ENCODE data around the gene JAG1.
"Not testable (repeated sequence)": the region's sequence is repeated elsewhere in the genome, so short reads cannot be mapped to it uniquely, and the experiment has no call there.

JAG1 gene

DNA sequence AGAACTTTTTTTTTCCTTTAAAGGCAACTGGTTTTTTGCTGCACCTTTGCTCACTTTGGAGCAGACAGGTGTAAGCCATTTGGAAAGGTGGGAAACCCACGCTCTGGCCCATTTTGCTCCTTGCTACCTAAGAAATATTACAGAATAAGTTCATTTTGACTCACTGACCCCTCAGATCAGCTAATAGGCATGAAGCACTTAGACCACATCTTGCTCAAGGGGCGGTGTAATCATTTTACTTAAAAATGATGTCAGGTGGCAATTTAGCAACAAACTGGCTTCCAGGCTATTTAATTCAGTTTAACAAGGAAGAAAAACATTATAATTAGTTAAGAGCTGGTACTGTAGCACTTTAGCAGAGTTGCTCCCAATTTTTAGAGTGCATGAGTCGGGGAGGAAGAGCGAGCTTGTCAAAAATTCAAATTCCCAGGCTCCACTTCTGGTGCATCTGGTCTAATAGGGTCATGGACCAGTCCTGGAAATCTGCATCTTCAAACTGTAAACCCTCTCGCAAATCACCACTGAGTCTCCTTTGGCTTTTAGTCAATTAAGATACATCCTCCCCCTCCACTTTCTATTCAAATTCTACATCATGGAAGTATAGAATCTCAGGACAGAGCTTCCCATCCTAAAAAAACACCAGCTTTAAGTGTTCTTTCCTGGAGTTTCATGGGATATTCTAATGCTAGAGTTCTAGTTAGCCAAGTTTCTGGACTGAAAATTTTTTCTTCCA is 38.2 kb downstream of the JAG1 start:
- no peak for DNase-seq

- DNase-seq = no peak
Observed at GRCh38 chr20:10634683-10635411, 39.0 kb downstream of the JAG1 start.

- no peak for DNase-seq
Observed at GRCh38 chr20:10634211-10634610, 39.6 kb downstream of the JAG1 start.

- no peak for DNase-seq
Observed at GRCh38 chr20:10633718-10634117, 40.1 kb downstream of the JAG1 start.

- no peak for DNase-seq
Observed at GRCh38 chr20:10632721-10633509, 40.9 kb downstream of the JAG1 start.

GRCh38 chr20:10631126-10631525 is 42.7 kb downstream of the JAG1 start:
- DNase-seq = no peak

DNA sequence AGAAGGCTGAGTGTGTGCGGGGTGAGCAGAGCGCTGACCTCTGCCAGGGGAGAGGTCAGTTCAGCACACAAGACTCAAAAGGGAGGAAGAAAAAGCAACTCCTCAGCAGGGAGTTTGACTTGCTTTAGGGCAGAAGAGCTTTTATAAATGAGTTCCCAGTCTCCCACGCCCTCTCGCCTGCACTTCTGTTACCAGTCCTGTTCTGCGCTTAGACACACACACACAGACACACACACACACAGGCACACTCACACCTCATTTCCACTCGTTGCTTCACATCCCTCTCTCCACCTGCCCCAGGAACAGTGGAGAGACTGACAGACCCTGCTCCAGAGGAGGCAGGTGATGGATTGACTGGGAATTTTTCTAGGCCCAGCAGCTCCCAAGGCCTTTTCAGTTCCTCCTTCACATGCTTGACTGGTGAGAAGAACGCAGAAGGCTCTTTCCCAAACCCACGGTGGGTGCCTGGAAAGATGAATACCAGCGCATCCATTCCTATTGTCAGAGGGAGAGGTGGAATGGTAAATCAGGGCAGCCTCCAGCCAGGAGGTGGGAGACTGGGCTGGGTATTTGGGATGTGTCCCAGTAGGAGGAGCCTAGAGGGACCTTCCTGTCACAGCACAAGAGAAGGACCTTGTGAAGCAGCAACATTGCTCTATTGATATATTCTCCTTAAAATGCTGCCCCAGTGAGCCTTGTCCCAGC is 43.7 kb downstream of the JAG1 start:
- DNase-seq = no peak

- no peak for DNase-seq
Observed at GRCh38 chr20:10626896-10627295, 46.9 kb downstream of the JAG1 start.

- no peak for DNase-seq
Observed at GRCh38 chr20:10625641-10626040, 48.2 kb downstream of the JAG1 start.

DNA sequence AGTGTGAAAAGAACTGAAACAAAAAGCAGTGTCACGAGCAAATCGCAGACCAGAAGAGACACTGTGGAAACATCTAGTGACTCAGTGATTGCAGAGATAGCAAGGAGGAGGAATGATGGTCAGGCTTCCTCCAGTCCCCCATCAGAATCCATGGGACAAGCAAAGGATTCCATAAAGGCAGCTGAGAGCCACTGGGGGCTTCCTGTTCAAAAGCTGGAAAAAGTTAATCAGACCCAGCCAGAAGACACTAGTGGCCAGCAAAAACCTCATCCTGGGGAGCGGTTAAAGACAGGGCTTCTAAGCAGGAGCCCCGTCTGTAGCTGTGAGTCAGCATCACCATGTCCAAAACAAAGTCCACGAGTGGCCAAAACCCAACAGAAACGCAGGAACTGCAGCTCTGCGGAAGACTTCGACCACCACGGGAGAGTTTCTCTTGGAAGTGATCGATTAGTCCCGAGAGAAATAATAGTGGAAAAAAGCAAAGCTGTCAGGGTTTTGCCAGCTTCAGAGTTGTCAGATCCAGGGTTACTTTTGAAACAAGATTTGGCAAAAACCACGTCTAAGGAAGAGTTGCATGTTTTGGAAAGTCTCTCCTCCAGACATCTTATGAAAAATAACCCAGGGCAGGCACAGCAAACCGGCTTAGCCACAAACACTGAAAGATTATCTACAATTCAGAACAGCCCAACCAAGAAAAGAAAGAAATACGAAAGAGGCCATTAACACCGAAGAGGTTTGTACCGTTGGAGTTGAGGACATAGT is 51.0 kb downstream of the JAG1 start:
- no peak for DNase-seq

DNA sequence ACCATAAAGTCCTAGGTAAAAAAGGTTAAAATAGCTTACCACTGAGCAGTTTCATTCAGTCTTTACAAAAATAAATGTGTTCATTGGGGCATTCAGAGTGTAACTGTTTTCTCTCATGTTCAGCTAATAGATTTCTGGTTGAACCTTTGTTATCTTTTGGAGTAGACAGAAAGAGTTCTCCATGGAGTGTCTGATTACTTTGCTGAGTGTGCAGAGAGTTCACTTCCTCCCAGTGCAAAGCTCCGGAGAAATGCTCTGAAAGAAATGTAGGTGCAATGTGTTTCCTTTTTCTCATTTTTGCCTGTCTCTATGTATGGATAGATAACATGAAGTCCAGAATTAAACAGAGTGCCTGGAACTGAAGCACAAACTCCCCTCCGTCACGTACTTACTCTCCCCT is 52.6 kb downstream of the JAG1 start:
- no peak for DNase-seq

DNA sequence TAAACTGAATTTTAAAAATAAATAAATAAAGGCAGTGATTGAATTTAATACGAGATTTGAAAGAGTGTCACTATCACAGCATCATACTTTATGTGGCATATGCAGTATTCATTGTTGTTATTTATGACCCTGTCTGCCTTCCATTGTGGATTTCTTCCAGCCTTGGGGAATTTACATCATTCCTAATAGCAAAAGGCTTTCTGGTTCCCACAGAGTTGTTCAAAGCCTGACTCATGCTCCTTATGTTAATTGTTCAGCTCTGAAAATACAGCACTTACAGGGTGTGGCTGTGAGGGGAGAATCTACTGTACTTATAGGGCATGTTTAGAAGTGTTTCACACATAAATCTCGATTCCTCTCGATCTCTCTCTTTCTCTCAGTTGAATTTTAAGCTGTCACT is 54.4 kb downstream of the JAG1 start:
- no peak for DNase-seq

DNA sequence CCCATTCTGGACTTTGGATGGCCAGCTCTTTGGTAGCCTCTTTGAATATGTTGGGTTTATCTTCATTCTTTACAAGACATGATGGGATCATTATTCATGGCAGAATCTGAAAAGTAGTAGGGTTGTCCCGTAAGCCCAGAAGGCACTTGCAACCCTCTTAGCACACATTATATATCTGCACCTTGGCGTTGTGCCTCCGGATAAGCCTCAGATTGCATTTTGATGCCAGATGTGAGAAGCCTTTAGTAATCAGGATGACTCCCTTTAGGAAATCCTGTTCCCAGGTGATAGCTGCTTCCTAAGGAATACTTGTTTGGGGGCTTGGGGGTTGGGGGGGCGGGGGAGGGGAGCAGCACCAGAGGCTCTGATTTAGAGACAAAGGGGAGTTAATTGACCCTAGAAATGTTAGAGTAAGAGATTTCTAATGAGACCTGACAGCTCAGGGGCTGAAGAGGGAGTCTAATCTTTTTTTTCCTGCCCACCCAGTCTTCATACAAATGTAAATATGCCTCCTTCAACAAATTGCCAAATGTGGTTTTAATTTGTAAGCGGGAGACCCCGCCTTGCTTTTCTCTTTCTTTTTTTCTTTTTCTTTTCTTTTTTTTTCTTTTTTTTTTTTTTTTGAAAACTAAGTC is 55.1 kb downstream of the JAG1 start:
- DNase-seq = no peak

DNA sequence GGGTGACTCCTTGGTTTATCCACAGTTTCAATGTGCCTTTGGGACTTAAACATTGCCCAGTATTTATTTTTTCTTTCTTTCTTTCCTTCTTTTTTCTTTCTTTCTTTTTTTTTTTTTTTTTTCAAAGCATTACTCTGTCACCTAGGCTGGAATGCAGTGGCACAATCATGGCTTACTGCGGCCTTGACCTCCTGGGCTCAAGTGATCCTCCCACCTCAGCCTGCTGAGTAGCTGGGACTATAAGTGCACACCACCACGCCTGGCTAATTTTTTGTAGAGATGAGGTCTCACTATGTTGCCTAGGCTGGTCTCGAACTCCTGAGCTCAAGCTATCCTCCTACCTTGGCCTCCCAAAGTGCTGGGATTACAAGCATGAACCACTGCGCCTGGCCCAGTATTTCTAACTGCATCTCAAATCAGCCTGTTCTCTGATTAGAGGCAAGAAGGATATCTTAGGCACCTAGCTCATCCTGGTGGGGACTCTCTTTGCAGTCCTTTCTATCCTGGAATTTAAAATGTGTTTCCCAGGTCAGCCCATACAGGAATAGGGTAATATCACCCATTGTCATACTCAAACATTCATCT is 56.2 kb downstream of the JAG1 start:
- DNase-seq = not testable (repeated sequence)

DNA sequence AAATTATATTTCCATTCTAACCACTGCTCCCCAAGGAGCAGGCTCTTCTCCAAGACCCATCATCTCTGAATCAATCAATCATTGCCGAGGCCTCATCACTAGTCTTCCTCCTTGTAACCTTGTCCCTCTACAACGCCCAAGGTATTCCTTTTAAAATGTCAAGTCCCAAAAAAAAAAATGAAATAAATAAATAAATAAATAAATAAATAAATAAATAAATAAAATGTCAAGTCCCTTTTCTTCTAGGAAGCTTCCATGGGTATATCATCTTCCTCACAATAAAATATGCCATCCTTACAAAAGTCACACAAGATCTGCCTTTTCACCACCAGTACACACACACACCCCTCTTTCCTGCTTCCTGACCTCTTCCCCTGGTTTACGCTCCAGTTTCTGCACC is 57.6 kb downstream of the JAG1 start:
- DNase-seq = no peak

DNA sequence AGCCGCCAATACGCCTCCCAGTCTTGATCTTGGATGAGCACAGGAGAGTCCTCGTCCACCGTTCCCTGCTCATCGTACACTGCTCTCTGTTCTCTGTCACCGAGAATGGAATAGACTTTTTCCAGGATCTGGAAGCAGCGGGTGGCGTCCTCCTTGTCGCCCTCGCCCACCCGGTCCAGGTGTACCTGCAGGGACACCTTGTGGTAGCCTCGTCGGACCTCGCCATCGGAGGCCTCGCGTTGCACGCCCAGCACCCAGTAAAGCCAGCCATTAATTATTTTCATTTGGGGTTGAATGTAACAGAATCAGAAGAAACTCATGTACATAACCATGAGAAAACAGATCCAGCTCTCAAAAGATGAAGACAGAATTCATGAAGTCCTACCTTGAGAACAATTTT is 59.9 kb downstream of the JAG1 start:
- no peak for DNase-seq

GRCh38 chr20:10613426-10613825 is 60.4 kb downstream of the JAG1 start:
- DNase-seq = not testable (repeated sequence)

- DNase-seq = no peak
Observed at GRCh38 chr20:10611357-10611756, 62.4 kb downstream of the JAG1 start.

GRCh38 chr20:10610251-10610650 is 63.5 kb downstream of the JAG1 start:
- DNase-seq = no peak

GRCh38 chr20:10609770-10610169 is 64.0 kb downstream of the JAG1 start:
- no peak for DNase-seq

- no peak for DNase-seq
Observed at GRCh38 chr20:10609276-10609675, 64.5 kb downstream of the JAG1 start.
